DND-41 (cell line): ENCODE results near the gene TCF7L1.

Experiments
- CTCF ChIP-seq: IDR thresholded peaks from 2 replicates; pipeline ENCODE4 v1.5.1; 2012; ENCODE audit warnings: borderline replicate concordance, low read length, moderate library complexity, mild to moderate bottlenecking; ENCODE audit not compliant: poor library complexity, severe bottlenecking; ENCODE audit errors: extremely low read depth
- EZH2 ChIP-seq: IDR thresholded peaks from 3 replicates; pipeline ENCODE4 v1.6.1; 2012; ENCODE audit warnings: borderline replicate concordance, low read depth, mild to moderate bottlenecking, moderate library complexity, low read length, inconsistent platforms; ENCODE audit not compliant: severe bottlenecking

- TF ChIP-seq CTCF (no peak), EZH2 (no peak)
These were observed 83.7 kb downstream of the TCF7L1 start for GRCh38 chr2:85216927-85217326.
